H1 (cell line): ENCODE measurements around the gene CLRN1. TPM values are rescaled to one million over a fixed set of nuclear protein-coding genes. Genes with fewer than 3 reads are reported as not detected.

Experiments
- CTCF ChIA-PET: fragments of 300-600 bp; sonication (Branson Sonifier 250); formaldehyde crosslinking; loops from one replicate; lab custom pipeline; 2021; ENCODE audit not compliant: partially characterized antibody; lab: Charles Lee
- POLR2A ChIA-PET: fragments of 300-600 bp; sonication (Branson Sonifier 250); formaldehyde crosslinking; loops from one replicate; lab custom pipeline; 2021; ENCODE audit warnings: inconsistent platforms; ENCODE audit not compliant: partially characterized antibody; lab: Charles Lee
- DNase-seq, 2 experiments: peaks; one replicate each; pipeline versions ENCODE4 v3.0.0 to v3.0.0-alpha.2; 2010 to 2022; ENCODE audit warnings: low spot score in 2 of 2, low read depth in 1 of 2, mixed read lengths in 1 of 2
- FAIRE-seq: peaks from 2 replicates; lab custom pipeline; 2011; peaks lifted over from hg19 to GRCh38; lab: Jason Lieb, UNC
- H2AFZ ChIP-seq: 2 replicates; pipeline ENCODE4 v1.8.1; 2012; ENCODE audit warnings: low read length, inconsistent platforms
- H2AK5ac ChIP-seq: 2 replicates; pipeline ENCODE4 v1.6.1; 2013; ENCODE audit warnings: low read depth, low read length
- H2BK120ac ChIP-seq: replicated peaks from 2 replicates; pipeline ENCODE3; 2013; ENCODE audit warnings: low read depth, low read length, inconsistent platforms
- H2BK12ac ChIP-seq: 2 replicates; pipeline ENCODE4 v1.6.1; 2013; ENCODE audit warnings: low read depth, low read length
- H2BK15ac ChIP-seq: 2 replicates; pipeline ENCODE4 v1.6.1; 2013; ENCODE audit warnings: low read length
- H2BK20ac ChIP-seq: 2 replicates; pipeline ENCODE4 v1.6.1; 2013; ENCODE audit warnings: low read length
- H2BK5ac ChIP-seq: 2 replicates; pipeline ENCODE4 v1.6.1; 2013; ENCODE audit warnings: low read depth, low read length
- H3K14ac ChIP-seq: 2 replicates; pipeline ENCODE4 v1.6.1; 2013; ENCODE audit warnings: inconsistent platforms; ENCODE audit not compliant: insufficient read length
- H3K18ac ChIP-seq: 2 replicates; pipeline ENCODE4 v1.6.1; 2013; ENCODE audit warnings: low read length; ENCODE audit errors: extremely low read depth
- H3K23ac ChIP-seq: 2 replicates; pipeline ENCODE4 v1.6.1; 2013; ENCODE audit warnings: inconsistent platforms; ENCODE audit not compliant: insufficient read length
- H3K23me2 ChIP-seq: 2 replicates; pipeline ENCODE4 v1.6.1; 2013; ENCODE audit warnings: low read depth, low read length
- H3K27ac ChIP-seq: 2 replicates; pipeline ENCODE4 v1.6.1; 2011; ENCODE audit warnings: low read depth, low read length, inconsistent platforms
- H3K27me3 ChIP-seq, 4 experiments: replicated peaks in 1 of 4; 1 replicate in 1 of 4; 2 replicates in 3 of 4; pipeline versions ENCODE4 v1.6.1 to v1.8.1; 2011 to 2013; ENCODE audit warnings: low read length in 3 of 4, mild to moderate bottlenecking in 3 of 4, inconsistent platforms in 2 of 4, mixed read lengths in 2 of 4, moderate library complexity in 1 of 4; ENCODE audit not compliant: control insufficient read depth in 3 of 4, insufficient read depth in 3 of 4; ENCODE audit errors: extremely low read depth in 1 of 4
- H3K36me3 ChIP-seq, 4 experiments: 2 replicates each; pipeline versions ENCODE4 v1.6.1 to v1.8.1; 2011 to 2013; ENCODE audit warnings: mild to moderate bottlenecking in 4 of 4, low read length in 3 of 4, moderate library complexity in 2 of 4, control low read depth in 1 of 4, inconsistent platforms in 1 of 4; ENCODE audit not compliant: insufficient read depth in 4 of 4, control insufficient read depth in 2 of 4
- H3K4ac ChIP-seq: replicated peaks from 2 replicates; pipeline ENCODE3; 2013; ENCODE audit warnings: low read length, low read depth, mixed read lengths, inconsistent platforms; ENCODE audit not compliant: insufficient read length
- H3K4me1 ChIP-seq, 4 experiments: replicated peaks in 1 of 4; 1 replicate in 1 of 4; 2 replicates in 3 of 4; pipeline versions ENCODE4 v1.6.1 to v1.8.1; 2011 to 2013; ENCODE audit warnings: low read length in 3 of 4, inconsistent platforms in 2 of 4, mixed read lengths in 1 of 4; ENCODE audit not compliant: insufficient read depth in 4 of 4, control insufficient read depth in 3 of 4
- H3K4me2 ChIP-seq, 2 experiments: 2 replicates each; pipeline versions ENCODE4 v1.6.1 to v1.8.1; 2011 to 2013; ENCODE audit warnings: low read depth in 2 of 2, low read length in 2 of 2, control low read depth in 1 of 2, inconsistent platforms in 1 of 2, mild to moderate bottlenecking in 1 of 2; ENCODE audit not compliant: insufficient read depth in 1 of 2
- H3K4me3 ChIP-seq, 4 experiments: fragments of 200-600, 300-600 bp in 1 of 4; sonication (generic), shearing (Covaris generic), sonication (Bioruptor Twin) in 1 of 4; 2 replicates each; pipeline versions ENCODE4 v1.5.1 to v1.8.1; 2011 to 2016; ENCODE audit warnings: low read length in 4 of 4, low read depth in 3 of 4, control low read depth in 2 of 4, inconsistent platforms in 2 of 4, mild to moderate bottlenecking in 2 of 4, mixed read lengths in 1 of 4, moderate library complexity in 1 of 4; ENCODE audit not compliant: insufficient read depth in 2 of 4; ENCODE audit errors: extremely low read depth in 1 of 4
- H3K56ac ChIP-seq: replicated peaks from 2 replicates; pipeline ENCODE3; 2013; ENCODE audit warnings: low read depth, mild to moderate bottlenecking, mixed read lengths, low read length, inconsistent platforms; ENCODE audit not compliant: insufficient read length
- H3K79me1 ChIP-seq: 2 replicates; pipeline ENCODE4 v1.6.1; 2013; ENCODE audit warnings: low read depth, low read length, control low read depth
- H3K79me2 ChIP-seq, 2 experiments: 2 replicates each; pipeline versions ENCODE4 v1.6.1 to v1.8.1; 2012 to 2013; ENCODE audit warnings: low read length in 2 of 2, mild to moderate bottlenecking in 2 of 2, inconsistent platforms in 1 of 2; ENCODE audit not compliant: insufficient read depth in 2 of 2, control insufficient read depth in 1 of 2
- H3K9ac ChIP-seq, 4 experiments: replicated peaks in 1 of 4; 1 replicate in 1 of 4; 2 replicates in 3 of 4; pipeline versions ENCODE4 v1.6.1 to v1.8.1; 2011 to 2013; ENCODE audit warnings: low read depth in 3 of 4, low read length in 3 of 4, control low read depth in 2 of 4, mild to moderate bottlenecking in 2 of 4, moderate library complexity in 2 of 4, inconsistent platforms in 1 of 4; ENCODE audit errors: extremely low read depth in 1 of 4
- H3K9me3 ChIP-seq, 2 experiments: 2 replicates each; pipeline versions ENCODE4 v1.6.1 to v1.8.1; 2012 to 2013; ENCODE audit warnings: mild to moderate bottlenecking in 2 of 2, moderate library complexity in 2 of 2, control low read depth in 1 of 2, inconsistent platforms in 1 of 2, low read depth in 1 of 2, low read length in 1 of 2, mixed read lengths in 1 of 2; ENCODE audit not compliant: insufficient read depth in 2 of 2
- H4K20me1 ChIP-seq, 2 experiments: replicated peaks in 1 of 2; 2 replicates each; pipeline versions ENCODE3 to v1.8.1; 2011 to 2013; ENCODE audit warnings: inconsistent platforms in 2 of 2, low read length in 2 of 2, mild to moderate bottlenecking in 1 of 2; ENCODE audit not compliant: insufficient read depth in 2 of 2, control insufficient read depth in 1 of 2
- H4K5ac ChIP-seq: 2 replicates; pipeline ENCODE4 v1.6.1; 2013; ENCODE audit warnings: low read length, low read depth, mixed read lengths, inconsistent platforms; ENCODE audit not compliant: insufficient read length
- H4K8ac ChIP-seq: 2 replicates; pipeline ENCODE4 v1.8.0; 2013; ENCODE audit warnings: mild to moderate bottlenecking, moderate library complexity, low read length, inconsistent platforms; ENCODE audit not compliant: insufficient read depth; ENCODE audit errors: extremely low read depth
- H4K91ac ChIP-seq: replicated peaks from 2 replicates; pipeline ENCODE3; 2013; ENCODE audit warnings: low read length, mixed read lengths, inconsistent platforms; ENCODE audit not compliant: insufficient read length
- BRCA1 ChIP-seq: IDR thresholded peaks from 2 replicates; pipeline ENCODE4 v1.6.1; 2012; ENCODE audit warnings: low read depth, low read length, improper control_type of control experiment
- CBX5 ChIP-seq: fragments of 300-800, 300-1000 bp; sonication (generic); IDR thresholded peaks from 2 replicates; pipeline ENCODE4 v1.7.1; 2016; ENCODE audit warnings: antibody characterized with exemption, low read length, low read depth
- EP300 ChIP-seq, 2 experiments: IDR thresholded peaks; 1 replicate in 1 of 2; 2 replicates in 1 of 2; pipeline ENCODE4 v1.6.1; 2011 to 2012; ENCODE audit warnings: low read depth in 2 of 2, low read length in 2 of 2, mild to moderate bottlenecking in 2 of 2, borderline replicate concordance in 1 of 2, inconsistent platforms in 1 of 2, moderate library complexity in 1 of 2
- GTF2F1 ChIP-seq: IDR thresholded peaks from 2 replicates; pipeline ENCODE4 v1.6.1; 2012; ENCODE audit warnings: low read depth, low read length, improper control_type of control experiment, borderline replicate concordance
- KDM1A ChIP-seq: fragments of 200-600, 300-600 bp; sonication (generic); IDR thresholded peaks from 2 replicates; pipeline ENCODE4 v1.7.1; 2016; ENCODE audit warnings: mild to moderate bottlenecking, low read length, borderline replicate concordance
- PHF8 ChIP-seq: fragments of 200-600 bp; sonication (generic); conservative IDR thresholded peaks from 2 replicates; pipeline ENCODE4 v1.7.1; 2012; ENCODE audit warnings: low read depth, mild to moderate bottlenecking, inconsistent platforms, low read length, moderate library complexity
- RAD21 ChIP-seq, 2 experiments: IDR thresholded peaks in 1 of 2; conservative IDR thresholded peaks in 1 of 2; 2 replicates each; pipeline ENCODE4 v1.6.1; 2011; ENCODE audit warnings: low read depth in 2 of 2, low read length in 2 of 2, improper control_type of control experiment in 1 of 2, inconsistent platforms in 1 of 2, mild to moderate bottlenecking in 1 of 2, moderate library complexity in 1 of 2
- RFX5 ChIP-seq: IDR thresholded peaks from 2 replicates; pipeline ENCODE4 v1.6.1; 2011; ENCODE audit warnings: low read depth, low read length, improper control_type of control experiment, borderline replicate concordance
- TAF7 ChIP-seq: optimal IDR thresholded peaks from 2 replicates; pipeline ENCODE3; 2011; ENCODE audit warnings: low read depth, mild to moderate bottlenecking, inconsistent platforms, low read length, moderate library complexity, borderline replicate concordance
- TEAD4 ChIP-seq: IDR thresholded peaks from 2 replicates; pipeline ENCODE4 v1.6.1; 2012; ENCODE audit warnings: low read depth, low read length, inconsistent platforms, mixed read lengths
- WGBS, 2 experiments: shearing (Covaris generic) in 1 of 2; methylation state at CpG; one replicate each; pipeline versions ENCODE4 v1.1.6 to v1.1.7; 2013 to 2015; ENCODE audit warnings: low lambda C conversion rate in 2 of 2, mixed read lengths in 2 of 2, inconsistent platforms in 1 of 2, low coverage in 1 of 2, missing lambda C conversion rate in 1 of 2; ENCODE audit not compliant: insufficient replicate concordance in 2 of 2, insufficient coverage in 1 of 2, insufficient read length in 1 of 2; ENCODE audit errors: extremely low coverage in 1 of 2, missing lambda C conversion rate in 1 of 2; 5-methylcytosine and 5-hydroxymethylcytosine counted together
- polyA plus RNA-seq, 7 experiments: library from polyadenylated mRNA; depleted of rRNA in 3 of 7; stranded (reverse) in 5 of 7; unstranded in 2 of 7; fragments of >200 nt in 5 of 7; fragments of 200-250 nt in 2 of 7; gene quantifications; 1 replicate in 5 of 7; 2 replicates in 1 of 7; 4 replicates in 1 of 7; pipeline versions ENCODE4 v1.2.1 to v1.2.3, GENCODE V29; 2011 to 2013; ENCODE audit warnings: missing spikeins in 2 of 7, mixed read lengths in 2 of 7
- total RNA-seq: library from RNA; stranded (reverse); fragmentation: NEBNext Ultra II Directional; extraction: Animal tissue kit (Norgen Biotek cat#: 25700); gene quantifications from 2 replicates; pipeline ENCODE4 v1.2.1, GENCODE V29; 2021

Gene CLRN1
- total and polyA plus RNA-seq, 2 of the 8 experiments (the other 6 are each of a cell fraction or from before 2014, with no cell fraction given): 0.20 to 0.35 TPM

GRCh38 chr3:150899141-150899540 lies 73.4 kb downstream of the CLRN1 start:
- Histone ChIP-seq H3K9ac (no peak overlapping the region), H3K23me2 (no peaks in the 10 kb centered on the region; the same call in 1 of the 2 replicates), H3K4me3 (no peak overlapping the region), H3K56ac (no peak overlapping the region), H3K36me3 (no peaks in the 10 kb centered on the region), H3K9me3 (no peaks in the 10 kb centered on the region), H3K4me1 (no peaks in the 10 kb centered on the region), H3K27me3 (no peaks in the 10 kb centered on the region), H2BK15ac (no peak overlapping the region), H2BK120ac (no peak overlapping the region), H3K14ac (no peak overlapping the region), H3K27ac (no peak overlapping the region), H2AK5ac (no peak overlapping the region), H3K4me2 (no peak overlapping the region), H2BK20ac (no peak overlapping the region), H4K20me1 (no peaks in the 10 kb centered on the region), H2BK12ac (no peak overlapping the region), H2AFZ (no peak overlapping the region), H4K8ac (no peak overlapping the region), H3K23ac (no peak overlapping the region), H3K18ac (no peak overlapping the region), H2BK5ac (no peak overlapping the region), H3K4ac (no peak overlapping the region), H3K79me2 (no peaks in the 10 kb centered on the region), H3K79me1 (no peaks in the 10 kb centered on the region), H4K5ac (no peak overlapping the region), H4K91ac (no peak overlapping the region)
- no peak for TF ChIP-seq PHF8
- TF ChIP-seq RFX5: no peak
- no peak for TF ChIP-seq EP300 (IDR thresholded peaks at IDR 0.05; ENCODE audit: borderline replicate concordance in 1 of 2, low read depth in 2 of 2, low read length in 2 of 2)
- TF ChIP-seq BRCA1: no peak
- no peak for TF ChIP-seq KDM1A
- TF ChIP-seq GTF2F1: no peak
- no peak for TF ChIP-seq CBX5
- TF ChIP-seq TAF7: no peak
- TF ChIP-seq TEAD4: no peak
- TF ChIP-seq RAD21 (IDR thresholded peaks at IDR 0.05 in 1 of 2, conservative IDR thresholded peaks at IDR 0.05 in 1 of 2; ENCODE audit: low read depth in 2 of 2, low read length in 2 of 2): no peak
- POLR2A ChIA-PET: no interaction called here
- CTCF ChIA-PET: interaction anchor here (0.8 to 2.0 kb wide), 4 partner anchors 9 to 34 kb away, joined by 3 to 5 read pairs (median 4); no protein-coding TSS in a partner anchor
- 89% methylated on average over 2 of the region's 2 CpGs; no CpG with 5 or more reads in 1 of the 2 experiments for WGBS, 2 experiments
- no peak for FAIRE-seq
- no peak for DNase-seq
